Measurements from ENCODE around the gene HOXC11.

GRCh38 chr12:53958128-53958527 is 14.8 kb upstream of the HOXC11 start:
- TF ChIP-seq, protein P1, sequence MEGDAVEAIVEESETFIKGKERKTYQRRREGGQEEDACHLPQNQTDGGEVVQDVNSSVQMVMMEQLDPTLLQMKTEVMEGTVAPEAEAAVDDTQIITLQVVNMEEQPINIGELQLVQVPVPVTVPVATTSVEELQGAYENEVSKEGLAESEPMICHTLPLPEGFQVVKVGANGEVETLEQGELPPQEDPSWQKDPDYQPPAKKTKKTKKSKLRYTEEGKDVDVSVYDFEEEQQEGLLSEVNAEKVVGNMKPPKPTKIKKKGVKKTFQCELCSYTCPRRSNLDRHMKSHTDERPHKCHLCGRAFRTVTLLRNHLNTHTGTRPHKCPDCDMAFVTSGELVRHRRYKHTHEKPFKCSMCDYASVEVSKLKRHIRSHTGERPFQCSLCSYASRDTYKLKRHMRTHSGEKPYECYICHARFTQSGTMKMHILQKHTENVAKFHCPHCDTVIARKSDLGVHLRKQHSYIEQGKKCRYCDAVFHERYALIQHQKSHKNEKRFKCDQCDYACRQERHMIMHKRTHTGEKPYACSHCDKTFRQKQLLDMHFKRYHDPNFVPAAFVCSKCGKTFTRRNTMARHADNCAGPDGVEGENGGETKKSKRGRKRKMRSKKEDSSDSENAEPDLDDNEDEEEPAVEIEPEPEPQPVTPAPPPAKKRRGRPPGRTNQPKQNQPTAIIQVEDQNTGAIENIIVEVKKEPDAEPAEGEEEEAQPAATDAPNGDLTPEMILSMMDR (IDR thresholded peaks at IDR 0.05), result no peak
- TF ChIP-seq EP300 (IDR thresholded peaks at IDR 0.05), result no peak

Measured in tibial nerve (tissue), 4 donors.